Hematopoietic multipotent progenitor cell treated with erythropoietin and hydrocortisone succinate and interleukin-3 and kit ligand, for 15 days (in vitro differentiated cells): Measurements from ENCODE around the gene POLR2J.
"Not testable (repeated sequence)": the region's sequence is repeated elsewhere in the genome, so short reads cannot be mapped to it uniquely, and the experiment has no call there.

Experiments
- DNase-seq: peaks from one replicate; pipeline ENCODE4 v3.0.0-alpha.2; 2015; ENCODE audit warnings: low spot score

Gene POLR2J

GRCh38 chr7:102478314-102479208 lies at the start of gene POLR2J:
Gene POLR2J, minus strand, starts transcription at chr7:102478922. Its CDS starts 62 bp downstream, at chr7:102478860.
- DNase-seq, result peak; percentile 83

GRCh38 chr7:102527822-102528793 lies 49.4 kb upstream of the POLR2J start:
- DNase-seq, result not testable (repeated sequence)

GRCh38 chr7:102527182-102527581 lies 48.5 kb upstream of the POLR2J start:
- not testable (repeated sequence) for DNase-seq

- DNase-seq, result not testable (repeated sequence)
Observed at GRCh38 chr7:102524803-102525202, 46.1 kb upstream of the POLR2J start.

GRCh38 chr7:102520797-102521196 lies 42.1 kb upstream of the POLR2J start:
- not testable (repeated sequence) for DNase-seq

- not testable (repeated sequence) for DNase-seq
Observed at GRCh38 chr7:102517550-102518147, 38.9 kb upstream of the POLR2J start, which contains the start of gene RASA4B. Gene RASA4B, minus strand, starts transcription at chr7:102517777. Its CDS starts 67 bp downstream, at chr7:102517710.

- DNase-seq, result not testable (repeated sequence)
Observed at GRCh38 chr7:102516951-102517350, 38.2 kb upstream of the POLR2J start.

GRCh38 chr7:102515889-102516288 lies 37.2 kb upstream of the POLR2J start:
- not testable (repeated sequence) for DNase-seq

GRCh38 chr7:102514881-102515721 lies 36.4 kb upstream of the POLR2J start:
- DNase-seq, result not testable (repeated sequence)

GRCh38 chr7:102512642-102513221 lies 34.0 kb upstream of the POLR2J start:
- not testable (repeated sequence) for DNase-seq

- DNase-seq, result not testable (repeated sequence)
Observed at GRCh38 chr7:102511860-102512522, 33.3 kb upstream of the POLR2J start.

- not testable (repeated sequence) for DNase-seq
Observed at GRCh38 chr7:102510575-102510974, 31.9 kb upstream of the POLR2J start.

GRCh38 chr7:102507410-102508088 lies 28.8 kb upstream of the POLR2J start:
- not testable (repeated sequence) for DNase-seq

- DNase-seq, result not testable (repeated sequence)
Observed at GRCh38 chr7:102505298-102506185, 26.8 kb upstream of the POLR2J start.

GRCh38 chr7:102503141-102503540 lies 24.4 kb upstream of the POLR2J start:
- DNase-seq, result not testable (repeated sequence)

GRCh38 chr7:102498321-102498720 lies 19.6 kb upstream of the POLR2J start:
- DNase-seq, result not testable (repeated sequence)

GRCh38 chr7:102497308-102497707 lies 18.6 kb upstream of the POLR2J start:
- DNase-seq, result not testable (repeated sequence)

- DNase-seq, result not testable (repeated sequence)
Observed at GRCh38 chr7:102496861-102497260, 18.1 kb upstream of the POLR2J start.
